Thyroid gland (tissue), 4 donors: ENCODE results near the gene SECTM1.

Experiments used
- CTCF ChIP-seq, 6 experiments: fragments of 200-600 bp in 3 of 6; fragments of 450-650 bp in 3 of 6; sonication (generic) in 3 of 6; IDR thresholded peaks; one replicate each; pipeline ENCODE4 v1.5.1; 2016 to 2019; ENCODE audit warnings: antibody characterized with exemption in 6 of 6, mild to moderate bottlenecking in 2 of 6, inconsistent platforms in 1 of 6, moderate library complexity in 1 of 6
- POLR2A ChIP-seq, 2 donors: fragments of 450-650 bp; IDR thresholded peaks; one replicate each; pipeline ENCODE4 v1.6.1; 2017; ENCODE audit warnings: antibody characterized with exemption in 2 of 2, mild to moderate bottlenecking in 2 of 2, moderate library complexity in 1 of 2

- TF ChIP-seq CTCF (IDR thresholded peaks at IDR 0.05) (no peak), POLR2A (IDR thresholded peaks at IDR 0.05) (no peak)
Observed at GRCh38 chr17:82304826-82305726, 28.5 kb downstream of the SECTM1 start.
